Trophoblast cell (in vitro differentiated cells and primary cell): ENCODE results near the gene CAMK2B.

ENCODE experiments used
- DNase-seq, 2 donors: peaks; one replicate each; pipeline ENCODE4 v3.0.0-alpha.2; 2016
- H2AFZ ChIP-seq: 2 replicates; pipeline ENCODE4 v1.6.1; 2013; ENCODE audit warnings: low read length, moderate library complexity, mild to moderate bottlenecking; ENCODE audit not compliant: insufficient read depth, poor library complexity
- H2AK5ac ChIP-seq: 2 replicates; pipeline ENCODE4 v1.6.1; 2013; ENCODE audit warnings: mild to moderate bottlenecking, low read length
- H2BK120ac ChIP-seq: 2 replicates; pipeline ENCODE4 v1.6.1; 2013; ENCODE audit warnings: low read length, mild to moderate bottlenecking, moderate library complexity; ENCODE audit not compliant: insufficient read depth, poor library complexity
- H2BK12ac ChIP-seq: 2 replicates; pipeline ENCODE4 v1.6.1; 2013; ENCODE audit warnings: mild to moderate bottlenecking, low read length, moderate library complexity
- H2BK5ac ChIP-seq: 2 replicates; pipeline ENCODE4 v1.6.1; 2013; ENCODE audit warnings: low read length, low read depth, moderate library complexity, mild to moderate bottlenecking; ENCODE audit not compliant: poor library complexity
- H3K14ac ChIP-seq: 2 replicates; pipeline ENCODE4 v1.6.1; 2013; ENCODE audit warnings: mild to moderate bottlenecking, low read length
- H3K18ac ChIP-seq: 2 replicates; pipeline ENCODE4 v1.6.1; 2013; ENCODE audit warnings: mild to moderate bottlenecking, low read length
- H3K23ac ChIP-seq: 2 replicates; pipeline ENCODE4 v1.6.1; 2013; ENCODE audit warnings: low read length
- H3K27ac ChIP-seq: 2 replicates; pipeline ENCODE4 v1.5.1; 2013; ENCODE audit warnings: low read depth, mild to moderate bottlenecking, inconsistent platforms, low read length, moderate library complexity
- H3K27me3 ChIP-seq: 2 replicates; pipeline ENCODE4 v1.6.1; 2013; ENCODE audit warnings: inconsistent platforms, mild to moderate bottlenecking, low read length, moderate library complexity; ENCODE audit not compliant: insufficient read depth
- H3K36me3 ChIP-seq, 2 experiments: 1 replicate in 1 of 2; 2 replicates in 1 of 2; pipeline ENCODE4 v1.6.1; 2013; ENCODE audit warnings: low read length in 2 of 2, mild to moderate bottlenecking in 2 of 2, moderate library complexity in 1 of 2; ENCODE audit not compliant: insufficient read depth in 2 of 2, control insufficient read depth in 1 of 2
- H3K4ac ChIP-seq: 2 replicates; pipeline ENCODE4 v1.6.1; 2013; ENCODE audit warnings: low read depth, mild to moderate bottlenecking, low read length, moderate library complexity
- H3K4me1 ChIP-seq, 2 experiments: 1 replicate in 1 of 2; 2 replicates in 1 of 2; pipeline ENCODE4 v1.6.1; 2013; ENCODE audit warnings: low read length in 2 of 2, mild to moderate bottlenecking in 2 of 2, moderate library complexity in 1 of 2; ENCODE audit not compliant: insufficient read depth in 2 of 2, control insufficient read depth in 1 of 2
- H3K4me2 ChIP-seq: 2 replicates; pipeline ENCODE4 v1.6.1; 2013; ENCODE audit warnings: inconsistent platforms, mild to moderate bottlenecking, low read length, moderate library complexity
- H3K4me3 ChIP-seq: 2 replicates; pipeline ENCODE4 v1.5.1; 2013; ENCODE audit warnings: mild to moderate bottlenecking, low read depth, low read length, inconsistent platforms
- H3K79me1 ChIP-seq: one replicate; pipeline ENCODE4 v1.6.1; 2013; ENCODE audit warnings: low read length
- H3K79me2 ChIP-seq: 2 replicates; pipeline ENCODE4 v1.6.1; 2013; ENCODE audit warnings: low read length, mild to moderate bottlenecking; ENCODE audit not compliant: control insufficient read depth, insufficient read depth, poor library complexity
- H3K9ac ChIP-seq: 2 replicates; pipeline ENCODE4 v1.6.1; 2013; ENCODE audit warnings: mild to moderate bottlenecking, low read length
- H3K9me3 ChIP-seq: 2 replicates; pipeline ENCODE4 v1.6.1; 2013; ENCODE audit warnings: low read depth, mild to moderate bottlenecking, control low read depth, inconsistent platforms, low read length; ENCODE audit not compliant: insufficient read depth
- H4K12ac ChIP-seq: 2 replicates; pipeline ENCODE4 v1.6.1; 2013; ENCODE audit warnings: low read depth, mild to moderate bottlenecking, low read length, moderate library complexity
- H4K8ac ChIP-seq: 2 replicates; pipeline ENCODE4 v1.6.1; 2013; ENCODE audit warnings: low read depth, mild to moderate bottlenecking, low read length, moderate library complexity
- H4K91ac ChIP-seq: one replicate; pipeline ENCODE4 v1.6.1; 2013; ENCODE audit warnings: low read depth, mild to moderate bottlenecking, low read length, moderate library complexity
- WGBS: extraction: QIAGEN DNeasy Blood & Tissue Kit; methylation state at CpG from one replicate; pipeline ENCODE4 v1.1.7; 2013; ENCODE audit warnings: missing lambda C conversion rate; ENCODE audit not compliant: insufficient read length, insufficient coverage; ENCODE audit errors: extremely low coverage; 5-methylcytosine and 5-hydroxymethylcytosine counted together

The CAMK2B gene

GRCh38 chr7:44320141-44320540 is 5.3 kb downstream of the CAMK2B start:
- Histone ChIP-seq H2BK120ac (no peak overlapping the region), H3K4me3 (no peak overlapping the region), H3K27me3 (peaks cover 24% of the 10 kb centered on the region), H3K4me2 (no peak overlapping the region), H3K23ac (no peak overlapping the region), H3K9me3 (peaks cover 2% of the 10 kb centered on the region), H3K14ac (no peak overlapping the region), H4K8ac (no peak overlapping the region), H3K4me1 (no peaks in the 10 kb centered on the region), H2AFZ (no peak overlapping the region), H3K27ac (no peak overlapping the region), H3K79me1 (no peaks in the 10 kb centered on the region), H2BK5ac (no peak overlapping the region), H2AK5ac (no peak overlapping the region), H4K12ac (no peak overlapping the region), H3K36me3 (no peaks in the 10 kb centered on the region), H4K91ac (no peak overlapping the region), H3K9ac (no peak overlapping the region), H3K18ac (no peak overlapping the region), H3K4ac (no peak overlapping the region), H3K79me2 (no peaks in the 10 kb centered on the region), H2BK12ac (no peak overlapping the region)
- WGBS: no CpG with 5 or more reads among the region's 5 CpGs
- DNase-seq: no peak

GRCh38 chr7:44318332-44318731 is 7.1 kb downstream of the CAMK2B start:
- no peak overlapping the region for H4K8ac ChIP-seq

GRCh38 chr7:44315301-44315903 is 10.0 kb downstream of the CAMK2B start:
- H3K14ac ChIP-seq: no peak overlapping the region
- no CpG with 5 or more reads among the region's 3 CpGs for WGBS
- no peak for DNase-seq
- no peak overlapping the region for H3K4ac ChIP-seq
- H3K36me3 ChIP-seq: no peaks in the 10 kb centered on the region
- H3K4me3 ChIP-seq: no peak overlapping the region
- no peaks in the 10 kb centered on the region for H3K4me1 ChIP-seq
- no peak overlapping the region for H2BK12ac ChIP-seq
- no peak overlapping the region for H4K8ac ChIP-seq
- no peaks in the 10 kb centered on the region for H3K79me2 ChIP-seq
- H3K79me1 ChIP-seq: no peaks in the 10 kb centered on the region
- H3K18ac ChIP-seq: no peak overlapping the region
- H2AFZ ChIP-seq: no peak overlapping the region
- no peak overlapping the region for H4K91ac ChIP-seq
- no peak overlapping the region for H3K9ac ChIP-seq
- no peak overlapping the region for H3K23ac ChIP-seq
- no peak overlapping the region for H3K27ac ChIP-seq
- no peak overlapping the region for H2BK5ac ChIP-seq
- peaks cover 4% of the 10 kb centered on the region for H3K27me3 ChIP-seq
- H2AK5ac ChIP-seq: no peak overlapping the region
- H4K12ac ChIP-seq: no peak overlapping the region
- no peak overlapping the region for H3K4me2 ChIP-seq
- H2BK120ac ChIP-seq: no peak overlapping the region
- H3K9me3 ChIP-seq: no peaks in the 10 kb centered on the region

More at GRCh38 chr7:44318332-44318731, 7.1 kb downstream of the CAMK2B start:
- Histone ChIP-seq H3K36me3 (no peaks in the 10 kb centered on the region), H3K27ac (no peak overlapping the region), H3K27me3 (peaks cover 6% of the 10 kb centered on the region), H3K4ac (no peak overlapping the region), H2AFZ (no peak overlapping the region), H3K4me1 (no peaks in the 10 kb centered on the region), H3K23ac (no peak overlapping the region), H2AK5ac (no peak overlapping the region), H2BK120ac (no peak overlapping the region), H3K9me3 (peaks cover 2% of the 10 kb centered on the region), H4K12ac (no peak overlapping the region), H3K4me2 (no peak overlapping the region), H3K79me1 (no peaks in the 10 kb centered on the region), H3K14ac (no peak overlapping the region), H2BK12ac (no peak overlapping the region), H3K79me2 (no peaks in the 10 kb centered on the region), H2BK5ac (no peak overlapping the region), H3K4me3 (no peak overlapping the region), H4K91ac (no peak overlapping the region), H3K18ac (no peak overlapping the region), H3K9ac (no peak overlapping the region)
- WGBS: no CpG with 5 or more reads among the region's 2 CpGs
- DNase-seq: no peak

- no peak overlapping the region for H3K4ac ChIP-seq
- H3K27me3 ChIP-seq: peaks cover 22% of the 10 kb centered on the region
- DNase-seq: no peak
- no peaks in the 10 kb centered on the region for H3K79me1 ChIP-seq
- H2BK120ac ChIP-seq: no peak overlapping the region
- no peak overlapping the region for H3K4me2 ChIP-seq
- H4K8ac ChIP-seq: no peak overlapping the region
- no CpG with 5 or more reads among the region's 7 CpGs for WGBS
- H3K4me1 ChIP-seq: peaks cover 0 to 3% of the 10 kb centered on the region in 2 experiments
- no peak overlapping the region for H3K4me3 ChIP-seq
- no peak overlapping the region for H3K23ac ChIP-seq
- no peak overlapping the region for H2BK5ac ChIP-seq
- H2AFZ ChIP-seq: no peak overlapping the region
- H4K12ac ChIP-seq: no peak overlapping the region
- H3K79me2 ChIP-seq: no peaks in the 10 kb centered on the region
- no peak overlapping the region for H2BK12ac ChIP-seq
- H3K9me3 ChIP-seq: peaks cover 8% of the 10 kb centered on the region
- H4K91ac ChIP-seq: no peak overlapping the region
- no peak overlapping the region for H2AK5ac ChIP-seq
- no peaks in the 10 kb centered on the region for H3K36me3 ChIP-seq
- H3K9ac ChIP-seq: no peak overlapping the region
- no peak overlapping the region for H3K18ac ChIP-seq
- no peak overlapping the region for H3K14ac ChIP-seq
- no peak overlapping the region for H3K27ac ChIP-seq
These were observed 11.8 kb downstream of the CAMK2B start for GRCh38 chr7:44313621-44314031.
